A673 (cell line): ENCODE results near the gene ABHD8. TPM values are rescaled to one million over a fixed set of nuclear protein-coding genes. Genes with fewer than 3 reads are reported as not detected.
A peak's percentile ranks its signal among the peaks of the same experiment; 100 is the strongest.

ENCODE experiments used
- BruUV-seq: library from RNA; stranded (reverse); fragments of 400-500 nt; replicated peaks from 2 replicates; lab custom pipeline; 2021; lab: Mats Ljungman, UMichigan
- CTCF ChIA-PET: fragments of 300-600 bp; sonication (Branson Sonifier 250); formaldehyde crosslinking; loops from one replicate; lab custom pipeline; 2022; ENCODE audit warnings: antibody characterized with exemption; lab: Charles Lee
- POLR2A ChIA-PET: fragments of 300-600 bp; sonication (Branson Sonifier 250); formaldehyde crosslinking; loops from one replicate; lab custom pipeline; 2022; ENCODE audit warnings: antibody characterized with exemption; ENCODE audit not compliant: low non-redundant PET; lab: Charles Lee
- DNase-seq: peaks from one replicate; pipeline ENCODE4 v3.0.0-alpha.2; 2015; ENCODE audit warnings: low spot score
- H3K27ac ChIP-seq: fragments of 200-600 bp; sonication (generic); 2 replicates; pipeline ENCODE4 v1.5.1; 2016; ENCODE audit warnings: mixed run types, low read depth, mild to moderate bottlenecking, mixed read lengths, antibody characterized with exemption, low read length; ENCODE audit not compliant: poor library complexity, severe bottlenecking
- H3K27me3 ChIP-seq: fragments of 200-600 bp; sonication (generic); replicated peaks from 2 replicates; pipeline ENCODE4 v1.6.1; 2017; ENCODE audit warnings: mixed run types, low read depth, mild to moderate bottlenecking, mixed read lengths, antibody characterized with exemption, low read length; ENCODE audit not compliant: insufficient read depth, poor library complexity
- H3K36me3 ChIP-seq: fragments of 200-600 bp; sonication (generic); 2 replicates; pipeline ENCODE4 v1.6.1; 2016; ENCODE audit warnings: mixed run types, mild to moderate bottlenecking, mixed read lengths, antibody characterized with exemption, low read length; ENCODE audit not compliant: insufficient read depth, poor library complexity, severe bottlenecking
- H3K4me1 ChIP-seq: fragments of 200-600 bp; sonication (generic); 2 replicates; pipeline ENCODE4 v1.6.1; 2017; ENCODE audit warnings: mixed run types, mild to moderate bottlenecking, mixed read lengths, antibody characterized with exemption, low read length; ENCODE audit not compliant: insufficient read depth, poor library complexity, severe bottlenecking
- H3K4me3 ChIP-seq: fragments of 200-600 bp; sonication (generic); 2 replicates; pipeline ENCODE4 v1.5.1; 2016; ENCODE audit warnings: low read depth, mixed run types, mild to moderate bottlenecking, mixed read lengths, low read length; ENCODE audit not compliant: poor library complexity, severe bottlenecking
- H3K9me3 ChIP-seq: fragments of 200-600 bp; sonication (generic); 2 replicates; pipeline ENCODE4 v1.6.1; 2016; ENCODE audit warnings: mixed run types, low read depth, mild to moderate bottlenecking, mixed read lengths, antibody characterized with exemption, low read length; ENCODE audit not compliant: poor library complexity, severe bottlenecking
- CTCF ChIP-seq: fragments of 300-800, 200-600 bp; sonication (generic); conservative IDR thresholded peaks from 2 replicates; pipeline ENCODE4 v1.5.1; 2017; ENCODE audit warnings: low read depth, mild to moderate bottlenecking, antibody characterized with exemption, low read length, moderate library complexity, mixed read lengths
- EZH2 ChIP-seq: fragments of 200-600 bp; sonication (generic); IDR thresholded peaks from 2 replicates; pipeline ENCODE4 v1.6.1; 2017; ENCODE audit warnings: borderline replicate concordance, low read depth, mild to moderate bottlenecking, mixed read lengths, antibody characterized with exemption, low read length; ENCODE audit not compliant: poor library complexity, severe bottlenecking
- intact Hi-C: fragments of 100-400 bp; cut with micrococcal nuclease; formaldehyde crosslinking; loops from one replicate; pipeline ENCODE4 v1.10.0; 2022; ENCODE audit not compliant: unreplicated experiment
- total RNA-seq: library from RNA; stranded (reverse); gene quantifications from 2 replicates; pipeline ENCODE4 v1.2.3, GENCODE V29; 2021

ABHD8 gene
- total RNA-seq, 1 experiment from 2014 or later, result 11.0 TPM

- Histone ChIP-seq H3K27ac (no peak overlapping the region), H3K4me1 (peaks cover 13% of the 10 kb centered on the region), H3K4me3 (no peak overlapping the region), H3K9me3 (no peaks in the 10 kb centered on the region), H3K27me3 (no peaks in the 10 kb centered on the region), H3K36me3 (peaks cover 11% of the 10 kb centered on the region)
- TF ChIP-seq EZH2 (no peak), CTCF (no peak)
- CTCF ChIA-PET, result no interaction called here
- POLR2A ChIA-PET, result no interaction called here
- DNase-seq, result no peak
- intact Hi-C loops, result no loop called here
- BruUV-seq, result no TSS peak
These were observed 38.2 kb upstream of the ABHD8 start for GRCh38 chr19:17341386-17341785.

GRCh38 chr19:17340871-17341357 is 37.7 kb upstream of the ABHD8 start:
- Histone ChIP-seq H3K36me3 (peaks cover 11% of the 10 kb centered on the region), H3K4me3 (no peak overlapping the region), H3K27me3 (no peaks in the 10 kb centered on the region), H3K27ac (no peak overlapping the region), H3K9me3 (no peaks in the 10 kb centered on the region), H3K4me1 (peaks cover 13% of the 10 kb centered on the region)
- DNase-seq, result no peak
- POLR2A ChIA-PET, result no interaction called here
- TF ChIP-seq EZH2 (no peak), CTCF (no peak)
- CTCF ChIA-PET, result no interaction called here
- BruUV-seq, result no TSS peak
- intact Hi-C loops, result no loop called here

GRCh38 chr19:17340302-17340870 is 37.2 kb upstream of the ABHD8 start:
- H3K9me3 ChIP-seq, result no peaks in the 10 kb centered on the region
- ChIA-PET CTCF (no interaction called here), POLR2A (no interaction called here)
- no peak overlapping the region for H3K4me3 ChIP-seq
- H3K27me3 ChIP-seq, result no peaks in the 10 kb centered on the region
- TF ChIP-seq EZH2 (no peak), CTCF (no peak)
- no peak overlapping the region for H3K27ac ChIP-seq
- intact Hi-C loops, result no loop called here
- BruUV-seq, result no TSS peak
- H3K4me1 ChIP-seq, result peaks cover 13% of the 10 kb centered on the region
- peaks cover 11% of the 10 kb centered on the region for H3K36me3 ChIP-seq
- peak; percentile 43 for DNase-seq
